Measurements from ENCODE around the gene FUT8. TPM values are rescaled to one million over a fixed set of nuclear protein-coding genes. Genes with fewer than 3 reads are reported as not detected.

The FUT8 gene
- 13.4 and 14.9 TPM in 2 replicates for total RNA-seq

DNA sequence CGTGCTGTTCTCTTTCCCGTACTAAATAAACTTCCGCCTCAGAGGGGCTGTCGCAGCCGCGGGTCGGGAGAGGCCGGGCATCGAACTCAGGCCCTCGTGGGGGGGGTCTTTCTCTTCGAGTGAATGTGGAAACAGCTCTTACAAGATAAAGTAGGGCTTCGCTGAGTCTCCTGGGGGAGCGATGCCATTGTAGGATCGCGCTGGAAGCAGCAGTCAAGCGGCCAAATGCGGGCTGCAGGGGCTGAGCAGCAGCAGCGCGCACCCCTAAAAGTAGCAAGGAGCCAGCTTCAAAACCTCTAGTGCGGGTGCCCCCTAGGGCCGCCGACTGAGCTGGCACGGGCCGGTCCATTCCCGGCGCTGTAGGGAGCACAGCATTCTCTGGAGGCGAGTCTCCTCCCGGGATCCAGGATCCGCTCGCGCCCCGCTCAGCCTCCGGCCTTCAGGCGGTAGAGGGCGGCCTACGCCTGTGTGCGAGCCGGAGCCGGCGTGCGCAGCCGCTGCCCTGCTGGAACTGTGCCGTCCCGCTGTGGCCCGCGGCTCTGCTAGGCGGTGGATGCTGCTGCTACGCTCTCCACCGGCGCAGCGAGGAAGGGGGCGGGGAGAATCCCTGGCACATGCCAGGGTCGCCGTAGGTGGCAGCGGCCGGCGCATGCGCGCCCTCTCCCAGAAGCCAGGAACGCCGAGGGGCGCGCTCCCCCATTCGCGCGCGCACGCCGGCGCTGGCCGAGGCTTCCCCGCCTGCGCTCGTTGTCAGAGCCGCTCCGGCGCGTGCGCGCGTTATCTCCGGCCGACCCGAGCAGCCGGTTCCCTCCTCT, at the start of gene FUT8:
FUT8 (plus strand) TSS at position 699 of the 815 bp plus-strand sequence. CDS start 148,834 bp downstream, outside the sequence.

Measured in bladder microvascular endothelial cell (primary cell).